ENCODE measurements around the gene SHISAL2A.
A peak's percentile ranks its signal among the peaks of the same experiment; 100 is the strongest.

SHISAL2A gene

DNA sequence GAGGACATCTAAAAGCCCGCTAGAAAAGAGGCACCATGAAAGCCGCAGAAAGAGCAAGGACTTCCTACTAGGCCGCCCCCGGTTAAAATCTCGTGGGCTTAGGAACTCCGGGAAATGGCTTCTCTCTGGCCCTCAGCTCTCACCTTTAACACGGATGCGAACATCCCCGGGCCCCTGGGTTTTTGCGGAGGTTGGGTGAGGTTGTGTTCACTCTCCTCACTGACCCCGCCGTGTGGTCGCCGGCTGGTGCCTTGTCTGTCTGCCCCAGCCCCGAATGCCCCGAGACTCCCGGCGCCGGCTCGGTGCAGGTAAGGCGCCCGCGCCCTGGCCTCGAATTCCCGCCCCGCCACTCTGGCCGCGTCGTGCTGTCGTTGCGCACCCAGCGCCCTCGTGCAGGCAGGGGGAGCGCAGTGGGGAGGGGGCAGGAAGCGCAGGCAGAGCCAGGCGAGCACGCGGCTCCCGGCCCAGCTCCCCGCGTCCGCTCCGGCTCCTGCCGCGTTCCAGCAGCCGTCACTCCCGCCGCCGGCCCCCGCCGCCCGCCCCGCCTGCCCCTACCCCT, at the start of gene SHISAL2A:
Gene SHISAL2A, plus strand, starts transcription at position 437 of the 559 bp plus-strand sequence. CDS start 326 bp downstream, outside the sequence.
- DNase-seq (ENCODE audit: low read depth): peak; percentile 45

- DNase-seq (ENCODE audit: low read depth): no peak
Observed at GRCh38 chr1:52585474-52585873, 47.5 kb upstream of the SHISAL2A start.

DNA sequence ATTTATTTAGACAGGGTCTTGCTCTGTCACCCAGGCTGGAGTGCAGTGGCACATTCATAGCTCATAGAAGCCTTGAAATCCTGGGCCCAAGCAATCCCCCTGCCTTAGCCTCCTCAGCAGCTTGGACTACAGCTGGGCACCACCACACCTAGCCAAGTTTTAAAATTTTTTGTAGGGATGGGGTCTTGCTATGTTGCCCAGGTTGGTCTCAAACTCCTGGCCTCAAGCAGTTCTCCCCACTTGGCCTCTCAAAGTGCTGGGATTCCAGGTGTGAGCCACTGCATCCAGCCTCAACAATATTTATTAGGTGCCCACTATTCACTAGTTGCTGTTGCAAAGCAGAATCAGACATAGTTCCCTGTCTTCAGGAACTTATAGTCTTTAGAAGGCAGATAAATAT, 44.9 kb upstream of the SHISAL2A start:
- no peak for DNase-seq (ENCODE audit: low read depth)

- no peak for DNase-seq (ENCODE audit: low read depth)
Observed at GRCh38 chr1:52588535-52588934, 44.4 kb upstream of the SHISAL2A start.

DNA sequence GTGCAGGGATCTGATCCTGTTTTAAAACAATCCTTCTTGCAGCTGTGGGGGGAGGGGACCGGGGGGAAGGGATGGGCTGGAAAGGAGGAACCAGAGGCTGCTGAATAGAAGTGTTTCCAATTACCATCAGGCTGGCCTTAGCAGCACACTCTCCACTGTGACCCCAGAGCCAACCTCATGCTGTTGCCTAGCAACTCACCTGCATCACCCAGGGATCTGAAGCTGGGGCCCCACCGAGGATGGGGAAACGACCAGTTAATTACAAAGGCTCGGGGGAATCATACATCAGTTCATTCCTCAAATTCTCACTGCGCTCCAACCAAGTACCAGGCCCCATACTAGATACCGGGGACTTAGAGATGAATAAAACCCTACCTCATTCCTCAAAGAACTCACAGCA, 42.7 kb upstream of the SHISAL2A start:
- no peak for DNase-seq (ENCODE audit: low read depth)

- DNase-seq (ENCODE audit: low read depth): no peak
Observed at GRCh38 chr1:52592637-52593323, 40.2 kb upstream of the SHISAL2A start.

GRCh38 chr1:52593495-52593894, 39.5 kb upstream of the SHISAL2A start:
- DNase-seq (ENCODE audit: low read depth): no peak

GRCh38 chr1:52595061-52595460, 37.9 kb upstream of the SHISAL2A start:
- DNase-seq (ENCODE audit: low read depth): no peak

DNA sequence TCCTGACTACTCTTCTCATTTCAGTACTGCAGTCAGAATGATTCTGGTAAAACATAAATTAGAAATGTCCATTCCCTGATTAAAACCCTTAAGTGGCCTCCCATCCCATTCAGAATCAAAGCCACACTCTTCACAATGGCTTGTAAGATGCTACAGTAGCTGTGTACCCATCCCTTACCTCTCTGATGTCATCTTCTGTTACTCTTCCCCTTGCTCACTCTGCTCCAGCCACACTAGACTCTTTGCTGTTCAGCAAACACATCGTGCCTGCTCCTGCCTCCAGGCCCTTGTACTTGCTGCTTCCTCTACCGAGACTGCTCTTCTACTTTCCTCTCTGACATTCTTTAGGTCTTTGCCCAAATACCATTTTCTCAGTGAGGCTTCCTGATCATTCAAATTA, 35.1 kb upstream of the SHISAL2A start:
- no peak for DNase-seq (ENCODE audit: low read depth)

DNA sequence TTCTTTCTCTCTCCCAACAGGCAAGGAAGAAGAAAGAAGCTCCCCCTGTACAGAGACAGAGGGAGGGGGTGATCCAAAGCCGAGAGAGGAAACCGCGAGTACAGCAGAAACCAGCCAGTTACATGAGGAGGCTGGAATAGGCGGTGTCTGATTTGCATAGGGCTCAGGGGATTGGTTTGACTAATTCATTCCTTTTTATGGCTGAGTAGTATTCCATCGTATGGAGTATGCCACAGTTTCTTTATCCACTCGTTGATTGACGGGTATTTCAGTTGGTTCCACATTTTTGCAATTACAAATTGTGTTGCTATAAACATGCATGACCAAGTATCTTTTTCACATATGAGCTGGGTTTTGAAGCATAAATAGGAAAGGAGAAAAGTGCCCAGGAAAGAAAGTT, 34.2 kb upstream of the SHISAL2A start:
- DNase-seq (ENCODE audit: low read depth): no peak

- no peak for DNase-seq (ENCODE audit: low read depth)
Observed at GRCh38 chr1:52599236-52599635, 33.7 kb upstream of the SHISAL2A start.

GRCh38 chr1:52600533-52601179, 32.3 kb upstream of the SHISAL2A start:
- no peak for DNase-seq (ENCODE audit: low read depth)

DNA sequence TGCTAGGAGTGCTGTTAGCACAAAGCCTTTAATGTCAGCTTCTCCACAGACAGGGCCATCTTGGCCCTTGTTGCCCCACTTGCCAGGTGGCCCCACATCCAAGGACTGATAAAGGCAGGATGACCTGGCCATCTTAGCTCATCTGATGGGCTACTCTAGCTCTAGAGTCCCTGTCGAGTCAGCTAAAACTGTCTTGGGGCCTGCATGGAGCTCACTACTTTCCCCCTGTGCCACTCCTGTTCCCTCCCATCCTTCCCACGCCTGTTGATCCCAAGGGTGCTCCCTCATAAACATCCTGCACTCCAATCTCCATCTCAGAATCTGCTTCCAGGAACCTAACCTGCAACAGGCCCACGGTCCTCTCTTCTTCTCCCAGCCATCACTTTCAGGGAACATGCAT, 31.4 kb upstream of the SHISAL2A start:
- no peak for DNase-seq (ENCODE audit: low read depth)

DNA sequence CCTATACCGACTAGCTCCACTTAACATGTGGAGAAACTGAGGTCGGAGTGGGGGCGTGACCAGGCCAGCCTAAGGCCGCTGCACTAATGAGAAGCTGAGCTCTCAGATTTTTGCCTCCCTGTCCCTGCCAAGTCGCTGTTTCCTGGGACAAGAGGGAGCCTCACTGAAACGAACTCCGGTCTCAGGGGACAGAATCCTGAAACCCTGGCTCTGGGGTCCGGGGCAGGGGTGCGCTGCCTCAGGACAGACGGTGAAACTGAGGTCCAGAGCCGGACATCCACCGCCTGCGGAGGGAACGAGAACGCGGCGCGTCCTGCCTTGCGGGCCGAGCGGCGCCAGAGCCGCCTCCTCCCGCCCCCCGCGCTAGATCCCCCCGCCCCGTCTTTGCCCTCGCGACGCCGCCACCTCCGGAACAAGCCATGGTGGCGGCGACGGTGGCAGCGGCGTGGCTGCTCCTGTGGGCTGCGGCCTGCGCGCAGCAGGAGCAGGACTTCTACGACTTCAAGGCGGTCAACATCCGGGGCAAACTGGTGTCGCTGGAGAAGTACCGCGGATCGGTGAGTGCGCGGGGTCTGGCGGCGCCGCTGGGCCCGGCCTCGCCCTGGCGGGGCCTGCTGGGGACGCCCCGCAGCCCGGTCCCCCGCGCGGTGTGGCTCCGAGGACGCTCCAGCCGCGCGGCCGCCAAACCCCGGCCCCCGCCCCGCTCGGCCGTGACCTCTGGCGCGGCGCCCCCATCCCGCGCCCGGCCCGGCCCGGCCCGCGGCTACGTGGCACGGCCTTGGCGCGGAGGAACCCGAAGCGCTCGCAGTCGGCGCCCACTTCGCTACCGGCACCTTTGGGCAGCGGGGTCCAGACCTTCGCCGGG, 30.7 kb upstream of the SHISAL2A start, which contains the start of gene GPX7:
Gene GPX7, plus strand, starts transcription at position 381 of the 865 bp plus-strand sequence. Its CDS starts 39 bp downstream, at position 420.
- peak; percentile 62 for DNase-seq (ENCODE audit: low read depth)

DNA sequence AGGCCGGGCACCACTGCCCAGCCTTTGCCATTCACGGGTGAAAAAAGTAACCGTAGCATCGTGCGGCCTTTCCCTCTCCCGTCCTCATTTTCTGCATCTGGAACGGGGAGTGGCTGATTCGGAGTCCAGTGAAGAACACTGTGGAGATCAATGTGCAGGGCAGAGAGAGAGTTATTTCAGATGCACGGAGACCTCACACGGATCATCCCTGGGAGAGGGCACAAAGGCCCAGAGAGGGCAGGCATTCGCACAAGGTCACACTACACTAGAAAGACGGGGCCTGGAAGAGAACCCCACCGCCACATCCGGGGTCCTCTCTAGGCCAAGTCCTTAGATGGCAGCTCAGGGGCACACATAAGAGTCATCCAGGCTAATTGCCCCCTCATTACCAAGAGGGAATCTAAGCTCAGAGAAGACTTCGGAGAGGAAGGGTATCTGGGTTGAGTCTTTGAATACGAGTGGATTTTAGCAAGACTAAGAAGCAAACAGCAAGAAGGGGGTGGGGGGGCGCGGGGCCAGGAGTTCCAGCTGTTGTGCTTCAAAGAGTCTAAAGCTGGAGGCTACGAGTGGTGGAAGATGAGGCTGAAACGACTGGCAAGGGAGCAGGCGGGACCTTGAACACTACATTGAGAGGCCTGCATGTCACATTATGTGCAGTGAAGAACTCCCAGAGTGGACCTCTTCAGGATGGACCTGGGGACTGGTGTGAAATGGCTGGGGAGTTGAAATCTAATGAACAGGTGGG, 29.9 kb upstream of the SHISAL2A start:
- DNase-seq (ENCODE audit: low read depth): peak; percentile 30

DNA sequence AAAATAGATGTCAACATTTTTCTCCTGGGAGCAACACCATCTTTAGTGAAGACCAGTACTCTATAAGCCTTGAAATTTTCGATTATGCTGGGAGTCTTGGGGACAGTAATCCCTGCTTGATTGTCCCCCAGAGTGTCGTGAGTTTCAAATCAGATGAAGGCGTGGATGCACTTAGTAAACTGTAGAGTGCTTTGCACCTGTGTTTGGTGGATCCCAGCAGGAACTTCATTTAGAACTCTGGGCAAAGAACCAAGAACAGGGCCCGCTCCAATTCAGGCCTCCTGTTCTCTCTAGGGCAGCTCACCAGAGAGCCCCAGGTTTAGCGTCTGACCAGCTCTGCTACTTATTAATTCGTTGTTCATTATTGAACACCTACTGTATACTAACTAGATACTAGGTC, 29.3 kb upstream of the SHISAL2A start:
- no peak for DNase-seq (ENCODE audit: low read depth)

DNA sequence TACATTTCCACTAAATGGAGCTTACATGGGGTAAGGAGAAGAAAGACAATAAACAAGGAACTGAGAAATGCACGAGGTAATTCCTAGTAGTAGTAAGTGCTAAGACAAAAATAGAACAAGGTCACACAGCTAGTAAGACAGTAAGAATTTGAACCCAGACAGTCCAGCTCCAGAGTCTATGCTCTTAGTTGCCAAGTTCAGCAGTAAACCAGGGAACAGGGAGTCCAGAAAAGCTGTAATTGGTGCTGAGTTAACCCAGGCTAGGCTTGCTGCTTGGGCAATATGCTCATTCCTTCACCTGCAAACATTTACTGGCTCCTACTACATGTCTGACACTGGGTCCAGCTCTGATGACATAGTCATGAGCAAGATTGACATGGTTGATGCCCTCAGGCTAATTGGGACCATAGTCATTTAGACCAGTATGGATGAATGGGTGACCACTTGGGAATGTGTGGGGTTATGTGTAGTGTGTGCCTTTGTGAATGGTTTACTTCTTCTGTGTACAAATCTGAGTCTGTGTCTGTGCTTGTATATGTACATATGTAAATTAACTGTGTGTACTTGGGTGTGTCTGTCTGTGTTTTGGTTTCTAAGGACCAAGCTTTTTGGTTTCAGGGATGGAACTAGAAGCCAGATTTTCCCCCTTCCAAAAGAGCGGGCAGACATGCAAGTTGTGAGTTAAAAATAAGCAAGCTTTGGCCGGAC, 28.8 kb upstream of the SHISAL2A start:
- peak; percentile 58 for DNase-seq (ENCODE audit: low read depth)

GRCh38 chr1:52613636-52614373, 19.2 kb upstream of the SHISAL2A start:
- DNase-seq (ENCODE audit: low read depth): peak; percentile 38

- DNase-seq (ENCODE audit: low read depth): no peak
Observed at GRCh38 chr1:52614671-52615070, 18.3 kb upstream of the SHISAL2A start.

- DNase-seq (ENCODE audit: low read depth): no peak
Observed at GRCh38 chr1:52615489-52616042, 17.4 kb upstream of the SHISAL2A start.
